ENCODE results near the gene NPHS1.
"Not testable (repeated sequence)": the region's sequence is repeated elsewhere in the genome, so short reads cannot be mapped to it uniquely, and the experiment has no call there.

NPHS1 gene

GRCh38 chr19:35852029-35852780 is at the start of gene NPHS1:
NPHS1 (minus strand) TSS chr19:35852504; CDS start chr19:35851837, 667 bp downstream.
- in situ Hi-C loops (cut with MboI; ENCODE audit: low pct_unique_long_range_greater_than_20kb, low sequenced_read_pairs): no loop called here

GRCh38 chr19:35901055-35901644 is 48.8 kb upstream of the NPHS1 start:
- DNase-seq: no peak
- in situ Hi-C loops (cut with MboI; ENCODE audit: low pct_unique_long_range_greater_than_20kb, low sequenced_read_pairs): no loop called here

More at GRCh38 chr19:35852029-35852780, at the start of gene NPHS1:
- DNase-seq: no peak

GRCh38 chr19:35899547-35900214 is 47.4 kb upstream of the NPHS1 start:
- in situ Hi-C loops (cut with MboI; ENCODE audit: low pct_unique_long_range_greater_than_20kb, low sequenced_read_pairs): no loop called here
- DNase-seq: peak; percentile 88

GRCh38 chr19:35898499-35898809 is 46.1 kb upstream of the NPHS1 start:
- DNase-seq: no peak
- in situ Hi-C loops (cut with MboI; ENCODE audit: low pct_unique_long_range_greater_than_20kb, low sequenced_read_pairs): no loop called here

- in situ Hi-C loops (cut with MboI; ENCODE audit: low pct_unique_long_range_greater_than_20kb, low sequenced_read_pairs): no loop called here
- no peak for DNase-seq
These were observed 45.6 kb upstream of the NPHS1 start for GRCh38 chr19:35897706-35898451.

- in situ Hi-C loops (cut with MboI; ENCODE audit: low pct_unique_long_range_greater_than_20kb, low sequenced_read_pairs): no loop called here
- DNase-seq: no peak
These were observed 44.3 kb upstream of the NPHS1 start for GRCh38 chr19:35896643-35897040.

- no peak for DNase-seq
- in situ Hi-C loops (cut with MboI; ENCODE audit: low pct_unique_long_range_greater_than_20kb, low sequenced_read_pairs): no loop called here
These were observed 43.8 kb upstream of the NPHS1 start for GRCh38 chr19:35895911-35896642.

- in situ Hi-C loops (cut with MboI; ENCODE audit: low pct_unique_long_range_greater_than_20kb, low sequenced_read_pairs): no loop called here
- no peak for DNase-seq
These were observed 42.0 kb upstream of the NPHS1 start for GRCh38 chr19:35894342-35894741.

GRCh38 chr19:35891819-35892218 is 39.5 kb upstream of the NPHS1 start:
- in situ Hi-C loops (cut with MboI; ENCODE audit: low pct_unique_long_range_greater_than_20kb, low sequenced_read_pairs): not testable (repeated sequence)

GRCh38 chr19:35890113-35890650 is 37.9 kb upstream of the NPHS1 start:
- in situ Hi-C loops (cut with MboI; ENCODE audit: low pct_unique_long_range_greater_than_20kb, low sequenced_read_pairs): no loop called here
- DNase-seq: no peak

More at GRCh38 chr19:35891819-35892218, 39.5 kb upstream of the NPHS1 start:
- DNase-seq: not testable (repeated sequence)

GRCh38 chr19:35889370-35890112 is 37.2 kb upstream of the NPHS1 start:
- in situ Hi-C loops (cut with MboI; ENCODE audit: low pct_unique_long_range_greater_than_20kb, low sequenced_read_pairs): no loop called here
- no peak for DNase-seq

GRCh38 chr19:35888398-35888797 is 36.1 kb upstream of the NPHS1 start:
- DNase-seq: no peak
- in situ Hi-C loops (cut with MboI; ENCODE audit: low pct_unique_long_range_greater_than_20kb, low sequenced_read_pairs): no loop called here

- no peak for DNase-seq
- in situ Hi-C loops (cut with MboI; ENCODE audit: low pct_unique_long_range_greater_than_20kb, low sequenced_read_pairs): no loop called here
These were observed 34.9 kb upstream of the NPHS1 start for GRCh38 chr19:35887197-35887596.

GRCh38 chr19:35885904-35886303 is 33.6 kb upstream of the NPHS1 start:
- in situ Hi-C loops (cut with MboI; ENCODE audit: low pct_unique_long_range_greater_than_20kb, low sequenced_read_pairs): no loop called here
- no peak for DNase-seq

GRCh38 chr19:35885225-35885738 is 33.0 kb upstream of the NPHS1 start:
- DNase-seq: no peak
- in situ Hi-C loops (cut with MboI; ENCODE audit: low pct_unique_long_range_greater_than_20kb, low sequenced_read_pairs): no loop called here

- in situ Hi-C loops (cut with MboI; ENCODE audit: low pct_unique_long_range_greater_than_20kb, low sequenced_read_pairs): no loop called here
- DNase-seq: no peak
These were observed 31.6 kb upstream of the NPHS1 start for GRCh38 chr19:35883882-35884281.

- in situ Hi-C loops (cut with MboI; ENCODE audit: low pct_unique_long_range_greater_than_20kb, low sequenced_read_pairs): no loop called here
- DNase-seq: peak; percentile 83
These were observed 30.0 kb upstream of the NPHS1 start for GRCh38 chr19:35882114-35882832.

Measured in KBM-7 (cell line).